K562 (cell line): ENCODE results near the gene PRR19. TPM values are rescaled to one million over a fixed set of nuclear protein-coding genes. Genes with fewer than 3 reads are reported as not detected.

Experiments used
- CLOCK ChIP-seq: fragments of 250-450 bp; sonication (Bioruptor Pico); IDR thresholded peaks from 2 replicates; pipeline ENCODE4 v1.4.0; 2020; ENCODE audit warnings: mild to moderate bottlenecking, moderate library complexity, borderline replicate concordance
- CREB3 ChIP-seq: fragments of 450-650 bp; conservative IDR thresholded peaks from 2 replicates; pipeline ENCODE4 v1.6.1; 2016; ENCODE audit warnings: missing genetic modification characterization, low read depth, mild to moderate bottlenecking, missing compliant biosample characterization, moderate library complexity
- E2F8 ChIP-seq: fragments of 450-650 bp; IDR thresholded peaks from 2 replicates; pipeline ENCODE4 v1.7.1; 2018; ENCODE audit warnings: mild to moderate bottlenecking, low read depth; ENCODE audit not compliant: partially characterized antibody
- EZH2 ChIP-seq: IDR thresholded peaks from 2 replicates; pipeline ENCODE4 v1.6.1; 2012; ENCODE audit warnings: low read depth, mild to moderate bottlenecking, inconsistent platforms, low read length, borderline replicate concordance
- FOXA3 ChIP-seq, 2 experiments: fragments of 450-650 bp in 1 of 2; sonication (generic) in 1 of 2; formaldehyde crosslinking; IDR thresholded peaks in 1 of 2; conservative IDR thresholded peaks in 1 of 2; 2 replicates each; pipeline versions ENCODE4 v1.4.0 to v1.8.0; 2020 to 2022; ENCODE audit warnings: mild to moderate bottlenecking in 2 of 2, missing genetic modification reagents in 1 of 2
- FOXK2 ChIP-seq, 2 experiments: fragments of 450-650 bp; IDR thresholded peaks in 1 of 2; conservative IDR thresholded peaks in 1 of 2; 2 replicates each; pipeline ENCODE4 v1.6.1; 2016; ENCODE audit warnings: low read depth in 2 of 2, mild to moderate bottlenecking in 1 of 2
- JUN ChIP-seq, 2 experiments: sonication (generic) in 1 of 2; formaldehyde crosslinking in 1 of 2; IDR thresholded peaks; 2 replicates each; pipeline versions ENCODE4 v1.6.1 to v1.8.0; 2012 to 2022; ENCODE audit warnings: borderline replicate concordance in 2 of 2, mild to moderate bottlenecking in 2 of 2, improper control_type of control experiment in 1 of 2, low read depth in 1 of 2, low read length in 1 of 2, missing genetic modification reagents in 1 of 2
- NR2F6 ChIP-seq: fragments of 450-650 bp; formaldehyde crosslinking; IDR thresholded peaks from 2 replicates; pipeline ENCODE4 v1.4.0; 2020; ENCODE audit warnings: mild to moderate bottlenecking
- RBM14 ChIP-seq: fragments of 200-400 bp; formaldehyde crosslinking; IDR thresholded peaks from 2 replicates; pipeline ENCODE4 v1.6.1; 2018; ENCODE audit warnings: low read depth, mild to moderate bottlenecking, low read length, moderate library complexity, borderline replicate concordance; ENCODE audit not compliant: insufficient read depth
- THAP12 ChIP-seq: fragments of 250-450 bp; sonication (Bioruptor Pico); IDR thresholded peaks from 2 replicates; pipeline ENCODE4 v1.9.0; 2021; ENCODE audit warnings: mild to moderate bottlenecking, inconsistent platforms
- ZBTB33 ChIP-seq: sonication (generic); formaldehyde crosslinking; IDR thresholded peaks from 2 replicates; pipeline ENCODE4 v1.8.1; 2023; ENCODE audit warnings: mild to moderate bottlenecking, missing genetic modification reagents
- ZNF584 ChIP-seq: fragments of 200-800 bp; sonication (Bioruptor generic); IDR thresholded peaks from 2 replicates; pipeline ENCODE4 v1.6.1; 2016; ENCODE audit warnings: low read depth, mild to moderate bottlenecking, missing genetic modification characterization, missing compliant biosample characterization
- polyA plus RNA-seq, 8 experiments: library from polyadenylated mRNA; depleted of rRNA in 4 of 8; stranded (reverse) in 5 of 8; unstranded in 3 of 8; fragments of >200 nt; fragmentation: Nextera tagmentation in 2 of 8; fragmentation: Illumina TruSeq in 1 of 8; extraction: Ambion mirVana in 2 of 8; extraction: Trizol in 1 of 8; gene quantifications; 2 replicates each; pipeline versions ENCODE4 v1.2.1 to v1.2.3, GENCODE V29; 2011 to 2014; ENCODE audit warnings: inconsistent platforms in 1 of 8, missing spikeins in 1 of 8
- total RNA-seq, 7 experiments: library from RNA; depleted of rRNA in 6 of 7; stranded (reverse); fragments of >200 nt in 6 of 7; fragmentation: Illumina TruSeq in 2 of 7; extraction: Trizol in 2 of 7; gene quantifications; 2 replicates each; pipeline versions ENCODE4 v1.2.1 to v1.2.3, GENCODE V29; 2011 to 2021; ENCODE audit warnings: low replicate concordance in 1 of 7

Gene PRR19
- total and polyA plus RNA-seq, 9 of the 15 experiments (the other 6 are each of a cell fraction or from before 2014, with no cell fraction given) = 0.10 to 1.6 (median 0.54) TPM

GRCh38 chr19:42279902-42280814, 21.8 kb upstream of the PRR19 start (continued):
- TF ChIP-seq JUN (IDR thresholded peaks at IDR 0.05; ENCODE audit: borderline replicate concordance, low read depth, low read length) (no peak), JUN (CRISPR knock-in tag; IDR thresholded peaks at IDR 0.05; ENCODE audit: borderline replicate concordance) (no peak), RBM14 (no peak), FOXK2 (conservative IDR thresholded peaks at IDR 0.05 in 1 of 2, IDR thresholded peaks at IDR 0.05 in 1 of 2; ENCODE audit: low read depth in 2 of 2) (no peak), CREB3 (tag) (no peak), E2F8 (peak; percentile 71), ZNF584 (no peak), NR2F6 (no peak), THAP12 (CRISPR knock-in tag) (0 out of 2 replicates have a peak, but pooled peaks have one; percentile 11), CLOCK (CRISPR knock-in tag) (no peak), ZBTB33 (CRISPR knock-in tag) (no peak), FOXA3 (CRISPR knock-in tag; conservative IDR thresholded peaks at IDR 0.05 in 1 of 2, IDR thresholded peaks at IDR 0.05 in 1 of 2) (no peak), EZH2 (no peak)
